ENCODE results near the gene VPS37B. TPM values are rescaled to one million over a fixed set of nuclear protein-coding genes. Genes with fewer than 3 reads are reported as not detected.

VPS37B gene
- total RNA-seq, 4 donors from 2014 or later, result 23.4 to 47.4 (median 29.3) TPM

DNA sequence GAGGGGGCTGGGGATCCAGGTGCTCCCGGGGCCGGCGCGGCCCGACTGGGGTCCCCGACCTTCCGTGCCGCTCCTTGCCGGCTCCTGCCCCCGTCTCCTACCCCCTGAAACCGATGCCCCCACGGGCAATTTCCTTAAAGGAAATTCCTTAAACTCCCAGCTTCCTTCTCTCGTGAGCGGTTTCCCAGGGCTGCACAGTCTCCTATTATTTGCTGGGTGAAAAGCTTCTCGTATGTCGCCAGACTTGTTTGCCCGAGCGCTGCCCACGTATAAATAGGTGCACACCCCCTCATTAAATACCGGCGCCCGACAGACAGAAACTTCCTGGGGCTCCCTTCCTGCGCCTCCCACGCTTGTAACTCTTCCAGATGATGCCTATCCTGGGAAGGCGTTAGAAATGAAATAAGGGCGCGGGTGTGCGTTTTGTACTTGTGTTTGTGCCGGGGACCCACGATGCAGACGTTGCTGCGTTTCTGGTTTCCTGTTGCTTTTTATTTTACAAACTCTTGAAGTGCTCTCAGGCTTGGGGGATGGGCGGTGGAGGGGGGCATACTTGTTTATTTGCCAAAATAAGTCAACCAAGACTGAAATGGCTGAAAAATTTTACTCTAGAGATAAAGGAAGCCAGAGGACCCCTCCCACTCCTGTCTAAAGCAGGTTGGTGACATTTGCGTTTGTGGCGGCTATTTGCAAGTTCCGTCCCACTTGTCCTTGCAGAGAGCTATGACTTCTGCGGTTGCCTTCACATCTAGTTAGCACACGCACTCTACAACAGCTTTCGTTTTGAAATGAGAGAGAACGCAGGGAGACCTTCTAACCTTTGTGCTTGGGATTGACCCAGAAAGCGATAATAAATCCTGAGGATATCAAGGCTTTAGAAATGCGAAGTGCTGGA lies 59.6 kb downstream of the VPS37B start:
- H3K9me3 ChIP-seq, result no peaks in the 10 kb centered on the region
- TF ChIP-seq POLR2AphosphoS5 (IDR thresholded peaks at IDR 0.05), result no peak
- TF ChIP-seq CTCF (IDR thresholded peaks at IDR 0.05), result no peak
- no peak for TF ChIP-seq EP300 (IDR thresholded peaks at IDR 0.05)
- no peak for TF ChIP-seq POLR2A (IDR thresholded peaks at IDR 0.05)
- no peaks in the 10 kb centered on the region for H3K36me3 ChIP-seq
- H3K27ac ChIP-seq, result peak overlapping the region in 3 of 4 donors; percentile 64 to 83 (median 65)
- ATAC-seq, result peak; percentile 9
- H3K4me1 ChIP-seq, result peaks cover 0 to 40% (median 9%) of the 10 kb centered on the region in 3 donors
- H3K4me3 ChIP-seq, result peak overlapping the region; percentile 75 to 78
- 6 to 14% methylated on average over 15 to 27 of the region's 42 CpGs for WGBS, 2 donors (ENCODE audit: low coverage in 1 of 2)
- no peaks in the 10 kb centered on the region for H3K27me3 ChIP-seq

DNA sequence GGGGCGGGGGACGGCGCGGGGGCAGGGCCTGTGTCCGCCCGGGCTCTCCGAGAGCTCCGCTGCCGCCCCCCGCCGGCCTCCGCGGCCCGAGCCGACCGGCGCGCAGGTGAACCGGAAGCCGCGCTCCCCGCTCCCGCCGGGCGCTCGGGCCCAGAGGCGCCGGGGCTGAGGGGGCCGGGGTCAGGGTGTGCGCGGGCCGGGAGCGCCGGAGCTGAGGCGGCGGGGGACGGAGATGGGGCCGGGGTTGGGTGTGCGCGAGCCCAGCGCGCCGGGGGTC lies 60.2 kb downstream of the VPS37B start:
- Histone ChIP-seq H3K4me3 (peak overlapping the region; percentile 75 to 78), H3K36me3 (no peaks in the 10 kb centered on the region), H3K9me3 (no peaks in the 10 kb centered on the region), H3K27me3 (no peaks in the 10 kb centered on the region), H3K27ac (peak overlapping the region in 3 of 4 donors; percentile 64 to 83 (median 65)), H3K4me1 (peaks cover 0 to 34% (median 9%) of the 10 kb centered on the region in 3 donors)
- WGBS, 2 donors (ENCODE audit: low coverage in 1 of 2), result no CpG with 5 or more reads among the region's 43 CpGs
- ATAC-seq, result peak; percentile 64
- TF ChIP-seq POLR2A (IDR thresholded peaks at IDR 0.05) (no peak), EP300 (IDR thresholded peaks at IDR 0.05) (no peak), CTCF (IDR thresholded peaks at IDR 0.05) (no peak), POLR2AphosphoS5 (IDR thresholded peaks at IDR 0.05) (no peak)

DNA sequence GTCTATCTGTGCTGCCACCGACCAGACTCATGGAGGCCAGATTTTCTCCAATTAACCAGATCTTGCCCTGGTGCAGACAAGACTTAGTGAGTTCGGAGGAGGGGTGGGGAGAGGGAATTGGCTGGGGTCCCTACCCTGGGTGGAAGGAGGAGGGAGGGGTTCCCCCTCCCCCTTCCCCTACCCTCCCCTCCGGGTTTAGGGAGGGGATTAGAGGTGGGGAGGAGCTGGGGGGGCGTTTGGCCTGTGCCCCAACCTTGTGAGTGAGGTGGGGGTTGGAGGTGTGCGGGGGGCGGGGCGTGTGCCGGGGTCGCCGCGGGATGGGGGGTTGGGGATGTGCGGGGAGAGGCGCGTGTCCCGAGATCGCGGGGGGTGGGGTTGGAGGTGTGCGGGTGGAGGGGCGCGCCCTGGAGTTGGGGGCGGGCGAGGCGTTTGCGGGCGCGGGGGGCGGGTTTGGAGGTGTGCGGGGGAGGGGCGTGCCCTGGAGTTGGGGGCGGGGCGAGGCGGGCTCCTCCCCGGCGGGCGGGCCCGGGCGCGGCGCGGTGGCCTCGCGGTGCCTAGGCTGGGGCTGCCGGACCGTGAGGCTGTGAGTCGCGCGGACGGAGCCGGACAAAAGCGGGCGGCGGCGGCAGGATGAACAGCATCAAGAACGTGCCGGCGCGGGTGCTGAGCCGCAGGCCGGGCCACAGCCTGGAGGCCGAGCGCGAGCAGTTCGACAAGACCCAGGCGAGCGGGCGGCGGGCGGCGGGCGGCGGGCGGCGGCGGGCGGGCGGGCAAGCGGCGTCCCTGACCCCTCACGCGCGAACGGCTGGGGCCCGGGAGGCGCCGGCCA lies 60.8 kb downstream of the VPS37B start, which contains the start of gene HIP1R:
HIP1R (plus strand) TSS at position 537 of the 829 bp plus-strand sequence; CDS start at position 631, 94 bp downstream.
- ATAC-seq, result peak; percentile 50
- Histone ChIP-seq H3K27me3 (no peaks in the 10 kb centered on the region), H3K36me3 (no peaks in the 10 kb centered on the region), H3K4me3 (peak within 1 kb of the TSS; percentile 75 to 78), H3K27ac (peak within 1 kb of the TSS in 3 of 4 donors; percentile 71 to 83 (median 71)), H3K4me1 (peaks cover 0 to 33% (median 9%) of the 10 kb centered on the region in 3 donors), H3K9me3 (no peaks in the 10 kb centered on the region)
- no peak for TF ChIP-seq CTCF (IDR thresholded peaks at IDR 0.05)
- no peak for TF ChIP-seq EP300 (IDR thresholded peaks at IDR 0.05)
- TF ChIP-seq POLR2A (IDR thresholded peaks at IDR 0.05), result no peak
- TF ChIP-seq POLR2AphosphoS5 (IDR thresholded peaks at IDR 0.05), result no peak
- 0% methylated on average over 2 of the region's 85 CpGs; no CpG with 5 or more reads in 1 of the 2 donors for WGBS, 2 donors (ENCODE audit: low coverage in 1 of 2)

GRCh38 chr12:122834104-122834920 lies 61.6 kb downstream of the VPS37B start:
- Histone ChIP-seq H3K27ac (peak overlapping the region in 3 of 4 donors; percentile 71 to 83 (median 71)), H3K4me3 (peak overlapping the region; percentile 75 to 78), H3K27me3 (no peaks in the 10 kb centered on the region), H3K9me3 (no peaks in the 10 kb centered on the region), H3K4me1 (peaks cover 0 to 33% (median 9%) of the 10 kb centered on the region in 3 donors), H3K36me3 (no peaks in the 10 kb centered on the region)
- ATAC-seq, result peak; percentile 35
- TF ChIP-seq EP300 (IDR thresholded peaks at IDR 0.05) (no peak), CTCF (IDR thresholded peaks at IDR 0.05) (peak in 2 of 4 experiments; percentile 9 to 27)
- 1 to 15% methylated on average over 8 to 19 of the region's 21 CpGs for WGBS, 2 donors (ENCODE audit: low coverage in 1 of 2)

Data from gastroesophageal sphincter (tissue), 4 donors.